Activated gamma-delta T cell treated with Interleukin-2 at 50 U/mL for 16 hours (primary cell): Measurements from ENCODE around the gene RNU6-9.

ENCODE experiments used
- DNase-seq: peaks from one replicate; pipeline ENCODE4 v3.0.0-alpha.2; 2020

RNU6-9 gene

GRCh38 chr19:919199-920050 lies 26.1 kb downstream of the RNU6-9 start:
- no peak for DNase-seq

GRCh38 chr19:920051-920864 lies 27.0 kb downstream of the RNU6-9 start:
- DNase-seq = peak; percentile 65

DNA sequence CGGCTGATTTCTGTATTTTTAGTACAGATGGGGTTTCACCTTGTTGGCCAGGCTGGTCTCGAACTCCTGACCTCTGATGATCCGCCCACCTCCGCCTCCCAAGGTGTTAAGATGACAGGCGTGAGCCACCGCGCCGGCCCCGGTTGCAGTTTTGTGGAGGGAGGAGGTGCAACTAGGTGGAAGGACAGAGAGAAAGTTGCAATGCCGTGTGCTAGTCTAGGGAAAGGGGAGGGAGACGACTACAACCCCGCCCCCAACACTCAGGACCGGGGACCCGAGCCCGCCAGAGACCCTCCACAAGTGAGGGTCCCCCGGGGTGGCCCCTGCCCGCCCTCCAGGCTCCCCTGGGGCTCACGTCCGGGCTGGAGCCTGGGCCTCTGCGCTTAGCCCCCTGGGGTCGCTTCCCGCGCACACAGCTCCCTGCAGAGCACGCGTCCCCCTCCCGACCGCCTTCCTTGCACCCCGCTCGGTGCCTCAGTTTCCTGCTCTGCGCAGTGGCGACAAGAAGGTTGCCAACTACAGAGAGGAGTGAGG lies 31.3 kb downstream of the RNU6-9 start:
- no peak for DNase-seq

GRCh38 chr19:925087-925525 lies 31.8 kb downstream of the RNU6-9 start:
- DNase-seq = no peak

DNA sequence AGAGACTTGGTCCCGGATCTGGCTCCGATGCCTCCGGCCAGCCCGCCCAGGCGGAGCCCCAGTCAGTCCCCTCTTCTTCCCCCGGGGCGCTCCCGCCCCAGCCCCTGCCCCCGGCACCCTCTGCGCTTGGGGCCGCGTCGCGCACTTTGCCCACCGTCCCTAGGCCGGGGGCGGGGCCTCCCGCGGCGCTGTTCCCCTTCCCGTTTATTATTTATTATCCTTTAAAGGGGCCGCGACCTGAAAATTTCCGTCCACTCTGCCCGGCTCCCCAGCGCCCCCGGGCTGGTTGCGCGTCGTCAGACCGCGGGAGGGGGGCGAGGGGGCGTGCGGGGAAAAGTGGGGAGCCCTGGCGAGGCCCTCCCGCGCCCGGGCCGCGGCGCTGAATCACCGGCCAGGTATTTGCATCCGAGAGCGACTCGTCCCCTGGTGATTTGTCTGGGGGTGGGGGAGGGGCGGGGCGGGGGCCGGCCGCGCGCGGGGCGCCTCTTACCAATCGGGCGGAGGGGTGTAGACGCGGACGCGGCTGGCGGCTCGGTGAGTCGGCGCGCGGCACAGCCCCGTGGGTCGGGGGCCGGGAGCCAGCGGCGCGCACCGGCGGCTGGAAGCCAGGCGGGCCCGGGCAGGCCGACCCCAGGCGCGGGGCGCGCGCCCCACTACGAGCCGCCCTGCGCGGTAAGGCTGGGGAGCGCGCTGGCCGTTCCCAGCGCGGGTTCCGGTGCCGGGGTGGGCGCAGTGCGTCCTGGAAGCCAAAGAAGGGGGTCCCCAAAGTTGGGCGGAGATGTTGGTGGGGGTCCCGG lies 32.4 kb downstream of the RNU6-9 start, which contains the start of gene ARID3A:
Gene ARID3A, plus strand, starts transcription at position 510 of the 797 bp plus-strand sequence. CDS start 3,494 bp downstream, outside the sequence.
- DNase-seq = peak; percentile 76

DNA sequence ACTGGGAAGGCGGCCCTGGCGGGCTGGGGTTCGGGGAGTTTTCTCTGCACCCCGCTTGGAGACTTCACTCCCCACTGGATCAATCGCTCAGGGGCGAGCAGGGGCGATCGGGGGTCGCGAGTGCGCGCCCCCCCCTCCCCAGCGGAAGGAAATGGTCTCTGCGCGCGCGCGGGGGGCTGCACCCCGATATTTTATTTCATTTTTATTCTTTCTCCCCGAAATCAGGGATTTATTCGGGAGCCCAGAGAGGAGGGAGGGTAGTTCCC lies 33.0 kb downstream of the RNU6-9 start:
- DNase-seq = no peak

DNA sequence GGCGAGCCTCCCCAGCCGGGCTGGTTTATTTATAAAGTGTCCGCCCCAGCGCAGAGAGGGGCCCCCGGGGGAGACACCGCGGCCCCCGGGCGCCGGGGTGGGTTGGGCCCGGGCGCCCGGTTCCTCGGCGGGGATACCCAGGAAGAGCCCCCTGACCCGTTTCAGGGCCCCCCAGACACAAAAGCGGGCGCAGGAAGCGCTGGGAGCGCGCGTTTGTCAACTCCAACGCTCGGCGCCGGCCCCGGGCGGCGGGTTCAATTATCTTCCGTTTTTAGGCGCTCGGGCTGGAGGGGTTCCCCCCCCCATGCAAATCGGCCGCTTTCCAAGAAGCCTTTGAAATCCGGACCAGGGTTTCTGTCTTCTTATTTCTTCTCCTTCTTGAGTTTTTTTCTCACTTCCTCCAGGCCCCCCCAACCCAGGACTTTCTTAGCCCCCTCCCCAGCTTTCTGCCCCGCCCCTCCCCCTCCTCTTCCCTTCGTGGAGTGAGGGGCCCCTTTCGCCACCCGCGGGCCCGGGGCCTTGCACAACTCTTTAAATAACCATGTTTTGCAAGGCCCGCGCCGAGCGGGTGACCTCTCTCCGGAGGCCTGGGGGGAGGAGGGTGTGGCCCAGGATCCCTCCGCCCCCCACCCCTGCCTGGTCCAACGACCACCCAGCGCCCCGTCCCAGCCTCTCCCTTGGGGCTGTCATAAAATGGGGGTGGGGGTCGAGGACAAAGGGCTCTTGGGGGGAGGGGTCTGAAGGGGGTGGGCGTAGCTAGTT lies 33.5 kb downstream of the RNU6-9 start:
- no peak for DNase-seq

DNA sequence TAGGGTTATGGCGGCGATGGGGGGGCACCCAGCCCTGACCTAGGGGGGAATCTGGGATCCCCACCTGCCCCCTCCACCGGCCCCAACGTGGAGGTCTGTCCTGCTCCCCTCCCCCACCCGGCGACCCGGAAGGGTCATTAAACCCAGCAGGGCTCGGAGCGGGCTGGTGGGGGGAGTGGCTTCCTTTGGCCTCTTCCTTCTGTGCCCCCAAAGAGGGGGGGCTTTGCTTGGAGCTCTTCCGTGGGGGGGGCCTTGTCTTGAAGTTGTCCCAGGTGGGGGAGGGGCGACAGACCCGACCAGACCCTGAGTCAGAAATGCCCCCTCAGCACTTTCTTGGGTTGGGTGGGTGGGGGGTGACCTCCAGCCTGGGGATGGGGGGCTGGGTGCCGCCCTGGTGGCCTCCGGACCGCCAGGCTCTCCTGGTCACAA lies 34.1 kb downstream of the RNU6-9 start:
- DNase-seq = no peak

- no peak for DNase-seq
These were observed 34.6 kb downstream of the RNU6-9 start for GRCh38 chr19:927780-928401.

GRCh38 chr19:928471-929202 lies 35.4 kb downstream of the RNU6-9 start:
- DNase-seq = no peak

DNA sequence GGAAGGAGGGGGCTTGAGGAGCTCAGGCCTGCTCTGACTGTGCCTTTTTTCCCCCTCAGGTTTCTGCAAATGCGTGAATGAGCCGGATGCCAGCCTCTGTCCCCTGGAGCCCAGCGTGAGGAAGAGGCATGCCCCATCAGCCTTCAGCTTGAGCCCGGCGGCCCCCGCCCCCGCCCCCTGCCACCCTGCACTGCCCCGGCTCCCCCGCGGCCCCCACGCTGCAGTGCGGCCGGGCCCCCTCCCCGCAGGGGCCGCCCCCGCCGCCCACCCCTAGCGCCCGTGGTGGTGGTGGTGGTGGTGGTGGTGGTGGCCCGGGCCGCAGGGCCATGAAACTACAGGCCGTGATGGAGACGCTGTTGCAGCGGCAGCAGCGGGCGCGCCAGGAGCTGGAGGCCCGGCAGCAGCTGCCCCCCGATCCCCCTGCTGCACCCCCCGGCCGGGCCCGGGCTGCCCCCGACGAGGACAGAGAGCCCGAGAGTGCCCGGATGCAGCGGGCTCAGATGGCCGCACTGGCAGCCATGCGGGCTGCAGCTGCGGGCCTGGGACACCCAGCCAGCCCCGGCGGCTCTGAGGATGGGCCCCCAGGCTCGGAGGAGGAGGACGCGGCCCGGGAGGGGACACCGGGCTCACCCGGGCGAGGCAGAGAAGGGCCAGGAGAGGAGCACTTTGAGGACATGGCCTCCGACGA lies 36.1 kb downstream of the RNU6-9 start:
- DNase-seq = no peak

DNA sequence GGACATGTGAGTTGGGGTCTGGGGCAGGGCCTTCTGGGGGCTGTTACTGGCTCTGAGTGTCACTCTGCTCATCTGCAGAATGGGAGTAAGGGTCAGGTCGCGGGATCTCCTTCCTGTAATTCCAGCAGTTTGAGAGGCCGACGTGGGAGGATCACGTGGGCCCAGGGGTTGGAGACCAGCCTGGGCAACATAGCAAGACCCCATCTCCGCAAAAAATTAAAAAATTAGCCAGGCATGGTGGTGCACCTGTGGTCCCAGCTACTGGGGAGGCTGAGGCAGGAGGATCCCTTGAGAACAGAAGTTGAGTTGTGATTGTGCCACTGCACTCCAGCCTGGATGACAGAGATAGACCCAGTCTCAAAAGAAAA lies 36.6 kb downstream of the RNU6-9 start:
- no peak for DNase-seq

DNA sequence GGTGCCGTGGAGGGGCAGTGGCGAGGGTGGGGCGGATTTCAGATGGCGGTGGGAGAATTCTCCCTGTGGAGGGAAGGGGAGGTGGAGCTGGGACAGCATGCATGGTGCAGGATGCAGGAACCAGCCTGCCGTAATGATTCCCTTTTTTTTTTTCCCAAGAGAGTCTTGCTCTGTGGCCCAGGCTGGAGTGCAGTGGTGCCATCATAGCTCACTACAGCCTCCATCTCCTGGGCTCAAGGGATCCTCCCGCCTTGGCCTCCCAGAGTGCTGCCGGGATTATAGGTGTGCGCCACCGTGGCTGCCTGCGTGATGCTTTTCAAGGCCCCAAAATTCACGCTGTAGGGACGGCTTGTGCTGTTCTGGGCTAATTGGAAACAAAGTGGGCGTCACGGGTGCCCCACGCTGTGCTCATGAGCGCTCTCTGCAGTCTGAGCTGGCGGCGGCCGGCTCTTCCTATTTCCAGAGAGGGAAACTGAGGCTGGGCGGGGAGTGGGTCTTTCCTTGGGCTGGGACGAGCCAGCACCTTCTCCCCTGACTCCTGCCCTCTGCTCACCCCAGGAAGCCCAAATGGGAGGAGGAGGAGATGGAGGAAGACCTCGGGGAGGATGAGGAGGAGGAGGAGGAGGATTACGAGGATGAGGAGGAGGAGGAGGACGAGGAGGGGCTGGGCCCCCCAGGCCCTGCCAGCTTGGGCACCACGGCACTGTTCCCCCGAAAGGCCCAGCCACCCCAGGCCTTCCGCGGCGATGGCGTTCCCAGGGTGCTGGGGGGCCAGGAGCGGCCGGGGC lies 38.8 kb downstream of the RNU6-9 start:
- DNase-seq = no peak

DNA sequence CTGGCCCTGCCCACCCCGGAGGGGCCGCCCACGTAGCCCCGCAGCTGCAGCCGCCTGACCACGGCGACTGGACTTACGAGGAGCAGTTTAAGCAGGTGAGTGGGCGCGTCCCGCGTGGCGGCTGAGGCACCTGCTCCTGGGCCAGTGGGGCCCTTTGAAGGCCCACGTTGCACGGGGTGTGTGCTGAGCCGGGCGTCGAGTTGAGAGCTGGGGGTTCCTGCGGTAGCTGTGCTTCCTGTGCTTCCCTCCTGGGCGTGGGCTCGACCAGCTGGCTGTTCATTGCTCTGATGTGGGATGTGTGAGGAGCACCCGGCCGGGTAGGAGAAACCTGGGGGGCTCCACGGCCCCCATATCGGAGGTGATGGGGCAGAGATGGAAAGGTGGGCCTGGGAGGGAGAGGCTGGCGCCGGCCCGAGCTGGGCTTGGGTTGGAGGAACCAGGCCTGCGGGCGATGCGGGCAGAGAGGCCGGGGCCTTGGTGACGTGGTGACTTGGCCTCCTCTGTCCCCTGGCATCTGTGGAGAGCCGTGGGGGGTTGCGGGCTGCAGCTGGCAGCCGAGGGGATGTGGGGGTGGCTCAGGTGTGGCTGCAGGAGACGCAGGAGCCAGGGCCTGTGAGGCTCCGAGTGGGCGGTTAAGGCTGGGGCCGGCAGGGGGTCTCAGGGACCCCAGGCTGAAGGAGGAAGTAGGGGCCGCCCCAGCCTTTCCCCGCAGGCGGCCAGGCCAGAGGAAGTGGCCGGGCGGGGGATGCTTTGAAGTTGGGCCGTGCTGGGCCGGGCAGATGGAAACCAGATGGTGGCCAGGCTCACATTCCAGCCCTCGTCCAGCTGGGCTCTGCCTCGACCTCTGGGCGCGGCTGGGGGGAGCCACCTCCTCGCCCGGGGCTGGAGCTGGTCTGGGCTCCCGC lies 39.6 kb downstream of the RNU6-9 start:
- DNase-seq = peak; percentile 37

DNA sequence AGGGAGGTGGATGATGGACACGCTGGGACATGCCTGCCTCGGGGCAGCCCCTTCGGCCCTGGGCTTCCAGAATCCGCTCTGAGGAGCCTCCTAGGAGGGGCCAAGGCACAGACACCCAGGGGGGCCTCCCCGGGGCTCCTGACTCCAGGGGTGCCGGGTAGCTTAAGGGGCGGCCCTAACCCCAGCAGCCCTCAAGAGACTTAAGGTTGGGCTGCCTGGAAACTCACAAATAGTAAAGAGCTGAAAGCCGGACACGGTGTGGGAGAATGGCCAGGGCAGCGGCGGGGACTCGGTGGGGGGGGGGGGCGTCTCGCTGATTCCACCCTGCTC lies 40.2 kb downstream of the RNU6-9 start:
- no peak for DNase-seq

DNA sequence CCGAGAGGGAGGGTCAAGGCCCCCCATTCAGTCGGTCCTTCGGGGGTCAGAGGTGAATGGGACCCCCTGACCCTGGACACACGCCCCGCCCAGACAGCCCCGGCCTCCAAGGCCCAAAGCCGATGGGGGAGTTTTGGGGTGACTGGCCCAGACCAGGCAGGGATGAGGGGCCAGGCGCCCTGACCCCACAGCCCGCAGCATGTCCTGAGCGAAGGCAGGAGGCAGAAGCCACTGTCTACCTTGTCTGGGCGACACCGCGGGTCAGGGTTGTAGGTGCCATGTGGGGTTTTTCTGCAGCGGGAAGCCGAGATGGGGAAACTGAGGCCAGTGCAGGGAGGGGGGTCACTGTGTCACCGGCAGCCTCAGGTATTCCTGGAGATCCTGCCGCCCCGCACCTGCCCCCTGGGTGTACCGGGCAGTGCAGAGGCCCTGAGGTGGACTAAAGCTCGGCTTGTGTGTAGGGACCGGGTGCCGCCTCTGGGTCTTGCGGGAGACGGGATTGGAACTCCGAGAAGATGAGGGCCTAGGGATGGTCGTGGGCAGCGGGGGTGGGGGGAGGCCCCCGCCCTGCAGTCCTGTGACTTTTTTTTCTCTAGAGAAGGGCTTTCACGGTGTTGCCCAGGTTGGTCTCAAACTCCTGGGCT lies 41.0 kb downstream of the RNU6-9 start:
- DNase-seq = no peak

DNA sequence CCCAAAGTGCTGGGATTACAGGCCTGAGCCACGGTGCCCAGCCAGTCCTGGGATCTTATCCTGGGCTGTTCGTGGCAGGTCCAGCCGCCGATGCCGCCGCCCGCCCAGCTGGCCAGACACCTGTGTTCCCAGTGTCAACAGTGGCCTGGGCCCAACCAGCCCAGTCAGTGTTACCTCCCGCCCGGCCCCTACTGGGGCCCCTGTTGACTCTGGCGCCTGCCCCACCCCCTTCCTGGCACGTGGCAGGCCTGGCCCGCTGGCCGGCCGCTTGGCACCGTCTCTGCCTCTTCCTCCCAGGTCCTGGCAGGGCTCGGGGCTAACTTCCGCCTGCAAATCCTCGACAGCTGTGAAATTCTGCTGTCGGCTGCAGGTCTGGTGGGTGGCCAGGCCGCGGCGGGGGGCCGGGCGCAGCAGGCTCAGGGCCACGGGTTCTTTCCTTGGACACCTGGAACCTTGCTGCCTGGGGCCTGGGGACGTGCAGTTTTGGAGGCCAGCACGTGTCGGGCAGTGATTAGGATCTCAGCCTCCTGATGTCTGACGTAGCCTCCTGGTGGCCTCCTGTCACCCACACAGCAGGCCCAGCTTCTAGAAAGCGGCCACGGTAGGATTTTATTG lies 41.7 kb downstream of the RNU6-9 start:
- DNase-seq = no peak

DNA sequence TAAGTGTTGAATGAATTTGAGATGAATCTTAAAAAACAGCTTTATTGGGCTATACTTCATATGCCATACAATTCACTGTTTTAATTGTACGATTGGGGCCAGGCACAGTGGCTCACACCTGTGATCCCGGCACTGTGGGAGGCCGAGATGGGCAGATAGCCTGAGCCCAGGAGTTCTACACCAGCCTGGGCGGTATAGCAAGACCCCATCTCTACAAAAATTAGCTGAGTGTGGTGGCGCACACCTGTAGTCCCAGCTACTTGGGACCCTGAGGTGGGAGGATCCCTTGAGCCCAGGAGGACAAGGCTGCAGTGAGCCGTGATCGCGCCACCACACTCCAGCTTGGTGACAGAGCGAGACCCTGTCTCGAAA lies 42.9 kb downstream of the RNU6-9 start:
- no peak for DNase-seq
